GM21576 (cell line): ENCODE data around the gene AP3D1.
A peak's percentile ranks its signal among the peaks of the same experiment; 100 is the strongest.

Experiments used
- ATAC-seq: cut with Tn5 transposase; IDR thresholded peaks from one replicate; pipeline ENCODE4 v1.9.1; 2021; ENCODE audit warnings: mild to moderate bottlenecking, moderate library complexity; ENCODE audit not compliant: unreplicated experiment

The AP3D1 gene

DNA sequence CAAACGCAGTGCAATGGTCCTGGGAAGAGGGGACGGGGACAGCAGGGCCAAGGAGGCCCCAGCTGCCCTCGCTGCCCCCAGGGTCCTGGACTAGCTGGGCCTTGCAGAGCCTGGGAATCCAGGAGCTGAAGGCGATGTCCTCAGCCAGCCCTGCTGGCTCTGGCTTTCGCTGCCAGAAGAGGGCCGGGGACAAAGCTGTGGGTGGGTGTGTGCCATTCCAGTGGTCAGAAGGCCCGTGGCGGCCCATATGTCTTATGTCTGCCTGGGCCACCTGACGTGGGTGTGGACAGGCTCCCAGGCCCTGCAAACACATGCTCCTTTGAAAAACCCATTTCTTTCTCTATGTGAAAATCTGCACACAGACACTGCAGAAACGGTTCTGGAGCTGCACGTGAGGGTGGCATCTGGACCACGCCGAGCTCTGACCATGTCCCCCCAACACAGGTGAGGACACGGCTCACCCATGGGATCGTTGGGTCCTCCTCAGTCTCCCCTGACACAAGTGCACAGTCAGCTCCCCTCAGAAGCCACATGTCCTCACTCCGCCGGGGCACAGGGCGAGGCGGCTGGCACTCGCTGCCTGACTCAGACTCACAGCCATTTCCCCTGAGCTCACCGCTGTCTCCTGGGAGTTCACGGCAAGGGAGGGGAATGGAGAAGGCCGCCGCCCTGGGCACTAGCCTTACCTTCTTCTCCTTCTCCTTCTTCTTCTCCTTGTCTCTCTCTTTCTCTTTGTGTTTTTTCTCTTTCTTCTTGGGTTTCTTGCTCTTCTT, 37.7 kb downstream of the AP3D1 start:
- no peak for ATAC-seq

DNA sequence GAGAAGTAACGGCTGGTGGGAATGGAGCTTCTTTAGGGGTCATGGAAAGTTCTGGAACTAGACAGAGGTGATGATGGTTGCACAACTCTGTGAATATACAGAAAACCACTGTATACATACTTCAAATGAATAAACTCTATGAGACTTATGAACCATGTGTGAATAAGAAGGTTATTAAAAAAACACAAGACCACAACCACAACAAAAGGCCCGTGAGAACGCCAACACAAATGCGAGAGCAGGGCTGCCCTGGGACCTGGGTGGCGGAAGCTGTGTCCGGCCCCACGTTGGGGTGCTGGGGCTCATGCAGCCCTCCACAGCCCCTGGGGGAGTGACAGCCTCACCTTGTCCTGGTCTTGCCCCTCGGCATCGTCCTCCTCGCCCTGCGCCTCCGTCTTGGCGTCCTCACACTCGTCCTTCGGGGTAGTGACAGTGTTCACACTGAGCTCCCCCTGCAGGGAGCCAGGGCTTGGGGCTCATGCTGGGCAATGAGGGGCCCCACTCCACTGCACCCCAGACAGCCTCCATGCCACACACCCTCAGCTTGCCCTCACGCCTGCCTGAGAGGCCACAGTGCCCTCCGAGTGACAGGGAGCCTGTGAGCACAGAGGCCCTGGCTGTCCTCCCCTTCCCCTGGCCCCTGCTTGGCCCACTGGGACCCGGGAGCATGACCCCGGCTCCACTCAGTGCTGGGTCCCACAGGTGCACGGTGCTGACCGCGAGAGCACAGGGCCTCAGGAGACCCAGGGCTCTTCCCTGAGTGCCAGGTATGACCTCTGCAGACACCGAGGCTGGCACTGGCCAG, 38.6 kb downstream of the AP3D1 start:
- no peak for ATAC-seq

DNA sequence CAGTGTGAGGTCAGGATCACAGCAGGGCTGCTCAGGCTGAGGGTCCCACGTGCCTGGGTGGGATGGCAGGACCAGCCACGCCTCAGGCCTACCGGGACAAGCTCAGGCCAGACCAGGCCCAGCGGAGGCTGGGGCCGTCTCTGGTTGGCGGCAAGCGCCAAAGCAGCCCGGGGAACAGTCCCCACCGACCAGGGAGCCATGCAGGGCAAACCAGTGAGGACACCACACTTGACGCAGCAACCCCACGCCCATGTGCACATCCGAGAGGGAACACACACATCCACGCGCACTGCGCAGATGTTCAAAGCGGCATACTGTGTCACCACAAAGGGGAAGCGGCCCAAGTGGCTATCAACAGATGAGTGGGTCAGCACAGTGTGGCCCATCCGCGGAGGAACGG, 39.5 kb downstream of the AP3D1 start:
- ATAC-seq, result no peak

DNA sequence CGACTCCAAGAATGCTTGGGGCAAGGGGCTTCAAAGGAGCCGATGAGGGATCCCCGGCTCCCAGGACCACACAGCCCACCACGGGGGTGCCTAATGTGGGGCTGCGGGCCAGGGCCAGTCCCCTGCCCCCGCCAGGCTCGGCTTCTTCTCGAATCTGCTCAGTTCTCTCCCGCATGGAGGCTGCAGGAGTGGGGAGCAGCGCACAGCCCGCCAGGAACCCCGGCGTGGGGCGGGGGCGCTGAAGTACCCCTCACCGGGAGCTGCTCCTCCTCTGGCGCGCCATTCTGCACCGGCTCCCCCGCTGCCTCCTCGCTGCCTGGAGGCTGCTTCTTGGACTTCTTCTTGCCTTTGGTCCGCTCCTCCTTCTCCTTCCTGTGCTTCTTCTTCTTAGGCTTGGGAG, 39.9 kb downstream of the AP3D1 start:
- no peak for ATAC-seq

DNA sequence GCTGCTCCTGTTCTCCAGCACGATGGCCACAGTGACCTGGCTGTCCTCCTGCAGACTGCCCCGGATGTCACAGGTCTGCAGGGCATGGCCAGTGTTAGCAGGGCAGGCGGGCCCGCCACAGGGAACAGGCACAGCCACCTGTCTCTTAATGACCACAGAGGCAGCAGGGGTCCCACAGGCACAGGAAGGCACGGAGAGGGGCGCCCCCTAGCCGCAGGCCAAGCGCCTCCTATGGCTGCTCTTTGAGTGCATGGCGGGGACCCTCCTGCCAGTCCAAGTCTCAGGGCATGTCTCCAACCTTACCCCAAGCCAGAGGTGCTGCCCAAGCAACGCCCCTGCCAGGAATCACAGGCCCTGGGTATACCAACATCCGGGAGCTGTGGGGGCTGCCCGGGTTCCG, 40.5 kb downstream of the AP3D1 start:
- ATAC-seq, result no peak

GRCh38 chr19:2109046-2109864, 42.1 kb downstream of the AP3D1 start:
- no peak for ATAC-seq

- ATAC-seq, result no peak
Observed at GRCh38 chr19:2108251-2109016, 42.9 kb downstream of the AP3D1 start.

GRCh38 chr19:2103045-2103707, 48.2 kb downstream of the AP3D1 start:
- no peak for ATAC-seq

- ATAC-seq, result no peak
Observed at GRCh38 chr19:2101417-2102335, 49.7 kb downstream of the AP3D1 start.

GRCh38 chr19:2100719-2101061, 50.7 kb downstream of the AP3D1 start:
- ATAC-seq, result no peak

DNA sequence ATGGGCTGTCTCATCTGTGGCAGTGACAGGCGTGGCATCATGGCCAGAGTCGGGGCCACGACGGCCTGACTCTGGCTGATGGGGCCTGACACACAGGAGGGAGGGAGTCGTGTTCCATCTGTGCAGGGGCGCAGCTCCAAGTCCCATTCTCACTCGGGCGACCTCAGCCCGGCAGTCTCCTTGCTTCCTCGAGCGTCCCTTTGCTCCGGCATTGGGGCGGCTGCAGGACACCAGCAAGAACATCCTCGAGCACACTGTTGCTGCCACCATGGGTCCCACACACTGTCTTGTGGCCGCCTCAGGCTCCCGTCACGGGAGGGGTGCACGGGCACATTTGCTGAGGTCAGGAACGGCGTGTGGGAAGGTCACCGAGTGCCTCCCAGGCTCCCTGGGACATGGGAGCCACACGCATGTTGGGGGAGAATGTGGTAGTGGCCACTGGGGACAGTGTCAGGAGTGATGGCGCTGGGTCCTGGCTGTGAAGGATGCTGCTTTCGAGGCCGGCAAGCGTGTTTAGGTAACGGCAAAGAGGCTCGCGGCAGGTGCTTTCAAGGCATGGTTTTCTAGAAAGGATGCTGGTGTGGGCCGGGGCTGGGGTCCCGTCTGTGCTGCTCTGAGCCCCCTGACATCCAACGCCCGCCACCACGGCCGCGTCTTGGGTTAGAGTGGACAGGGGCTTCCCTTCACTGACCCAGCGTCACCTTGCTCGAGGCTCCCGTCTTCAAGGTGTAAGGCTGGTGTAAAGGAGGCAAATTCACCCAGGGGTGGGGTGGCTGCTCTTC, 51.2 kb downstream of the AP3D1 start:
- ATAC-seq, result no peak

DNA sequence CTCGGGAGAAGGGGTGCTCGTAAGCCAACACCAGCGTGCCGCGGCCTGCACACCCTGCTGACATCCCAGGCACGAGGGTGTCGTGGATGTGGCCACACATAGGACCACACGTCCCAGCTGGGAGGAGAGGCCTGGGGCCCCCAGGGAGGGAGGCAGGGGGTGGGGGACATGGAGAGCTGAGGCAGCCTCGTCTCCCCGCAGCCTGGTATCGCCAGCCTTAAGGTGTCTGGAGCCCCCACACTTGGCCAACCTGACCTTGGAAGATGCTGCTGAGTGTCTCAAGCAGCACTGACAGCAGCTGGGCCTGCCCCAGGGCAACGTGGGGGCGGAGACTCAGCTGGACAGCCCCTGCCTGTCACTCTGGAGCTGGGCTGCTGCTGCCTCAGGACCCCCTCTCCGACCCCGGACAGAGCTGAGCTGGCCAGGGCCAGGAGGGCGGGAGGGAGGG, 52.3 kb downstream of the AP3D1 start:
- ATAC-seq, result no peak

- ATAC-seq, result no peak
Observed at GRCh38 chr19:2097886-2098327, 53.5 kb downstream of the AP3D1 start.

DNA sequence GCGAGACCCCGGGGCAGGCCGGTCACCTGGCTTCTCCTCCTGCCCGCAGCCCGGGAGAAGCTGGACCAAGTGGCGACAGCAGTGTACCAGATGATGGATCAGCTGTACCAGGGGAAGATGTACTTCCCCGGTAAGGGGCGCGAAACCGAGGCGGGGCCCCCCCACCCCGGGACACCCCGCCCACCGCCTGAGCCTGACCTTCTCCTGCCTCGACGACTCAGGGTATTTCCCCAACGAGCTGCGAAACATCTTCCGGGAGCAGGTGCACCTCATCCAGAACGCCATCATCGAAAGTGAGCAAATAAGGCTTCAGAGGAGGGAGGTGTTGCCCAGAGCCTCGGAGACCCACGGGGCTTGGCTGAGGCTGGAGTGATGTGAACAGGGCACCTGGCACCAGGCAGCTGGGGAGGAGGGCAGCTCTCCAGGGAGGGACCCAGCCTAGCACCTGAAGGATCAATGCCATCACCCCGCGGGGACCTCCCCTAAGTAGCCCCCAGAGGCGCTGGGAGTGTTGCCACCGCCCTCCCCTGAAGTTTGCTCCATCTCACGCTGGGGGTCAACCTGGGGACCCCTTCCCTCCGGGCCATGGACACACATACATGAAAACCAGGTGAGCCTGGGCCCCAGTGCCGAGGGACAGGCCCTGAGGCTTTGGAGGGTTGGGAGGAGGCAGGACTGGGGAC, 54.0 kb downstream of the AP3D1 start:
- peak; percentile 6 for ATAC-seq

- peak; percentile 58 for ATAC-seq
Observed at GRCh38 chr19:2096480-2097202, 54.7 kb downstream of the AP3D1 start, which contains the start of gene IZUMO4. Gene IZUMO4 (plus strand): TSS chr19:2096915. CDS start chr19:2096946, 31 bp downstream.

DNA sequence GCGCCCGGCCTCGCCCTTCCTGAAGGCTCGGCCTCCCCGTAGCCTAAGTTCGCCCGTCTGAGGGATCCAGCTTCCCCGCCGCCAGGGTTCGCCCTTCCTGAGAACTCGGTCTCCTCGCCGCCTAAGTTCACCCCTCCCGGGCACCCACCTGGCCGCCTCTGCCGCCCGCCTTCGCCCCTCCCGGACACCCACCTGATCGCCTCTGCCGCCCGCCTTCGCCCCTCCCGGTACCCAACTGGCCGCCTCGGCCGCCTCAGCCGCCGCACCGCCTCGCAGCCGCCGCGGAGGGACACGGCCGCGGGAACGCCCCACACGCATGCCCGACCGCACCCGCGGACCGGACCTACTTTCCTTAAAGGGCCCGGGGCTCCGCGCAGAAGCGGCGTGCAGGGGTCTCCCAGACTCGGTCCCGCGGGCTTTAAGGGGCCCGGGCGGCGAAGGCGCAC, 55.3 kb downstream of the AP3D1 start, which contains the start of gene MOB3A:
Gene MOB3A, minus strand, starts transcription at position 293 of the 446 bp plus-strand sequence. CDS start 17,766 bp downstream, outside the sequence.
- ATAC-seq, result peak; percentile 25
